Transverse colon (tissue), 4 donors: ENCODE data around the gene KIFAP3. TPM values are rescaled to one million over a fixed set of nuclear protein-coding genes. Genes with fewer than 3 reads are reported as not detected.
A peak's percentile ranks its signal among the peaks of the same experiment; 100 is the strongest.

Source experiments
- DNase-seq: peaks from one replicate; pipeline ENCODE4 v3.0.0-alpha.2; 2019
- H3K27ac ChIP-seq, 4 donors: fragments of 200-600 bp; sonication (generic); 2 replicates each; pipeline ENCODE4 v1.5.1; 2016 to 2018; ENCODE audit warnings: inconsistent platforms in 4 of 4
- H3K27me3 ChIP-seq: fragments of 200-600 bp; sonication (generic); 2 replicates; pipeline ENCODE4 v1.5.1; 2017; ENCODE audit warnings: inconsistent platforms
- H3K36me3 ChIP-seq, 4 donors: fragments of 200-600 bp; sonication (generic); 2 replicates each; pipeline ENCODE4 v1.5.1; 2017 to 2019; ENCODE audit warnings: inconsistent platforms in 4 of 4
- H3K4me1 ChIP-seq, 4 donors: fragments of 200-600 bp; sonication (generic); 2 replicates each; pipeline ENCODE4 v1.5.1; 2017 to 2020; ENCODE audit warnings: inconsistent platforms in 4 of 4
- H3K4me3 ChIP-seq, 4 donors: fragments of 200-600 bp; sonication (generic); 1 replicate in 1 of 4; 2 replicates in 3 of 4; pipeline versions ENCODE4 v1.5.1 to v1.6.1; 2017 to 2019; ENCODE audit warnings: inconsistent platforms in 4 of 4
- H3K9me3 ChIP-seq, 2 donors: fragments of 200-600 bp; sonication (generic); 2 replicates each; pipeline ENCODE4 v1.5.1; 2017 to 2019; ENCODE audit warnings: inconsistent platforms in 2 of 2
- EP300 ChIP-seq: sonication (generic); formaldehyde crosslinking; IDR thresholded peaks from one replicate; pipeline ENCODE4 v1.6.1; 2017; ENCODE audit warnings: antibody characterized with exemption, low read depth
- POLR2A ChIP-seq: fragments of 450-650 bp; IDR thresholded peaks from one replicate; pipeline ENCODE4 v1.6.1; 2016; ENCODE audit warnings: antibody characterized with exemption, mild to moderate bottlenecking, moderate library complexity
- POLR2AphosphoS5 ChIP-seq, 3 donors: sonication (generic); formaldehyde crosslinking; IDR thresholded peaks; one replicate each; pipeline ENCODE4 v1.6.1; 2016; ENCODE audit warnings: antibody characterized with exemption in 3 of 3
- WGBS, 2 donors: methylation state at CpG; one replicate each; pipeline ENCODE4 v1.1.5; 2018; ENCODE audit warnings: low coverage in 1 of 2; 5-methylcytosine and 5-hydroxymethylcytosine counted together
- in situ Hi-C, 4 donors: fragments of 200-750 bp; cut with MboI; loops; one replicate each; pipeline versions ENCODE4 v1.15.0 to v1.15.1; 2017; ENCODE audit warnings: low sequenced_read_pairs in 3 of 4, low pct_ligation_motif_present in 1 of 4, low pct_unique_long_range_greater_than_20kb in 1 of 4
- intact Hi-C: fragments of 100-400 bp; cut with DNase I; formaldehyde crosslinking; loops from one replicate; pipeline ENCODE4 v1.15.1; 2023; ENCODE audit warnings: low total_unique reads
- total RNA-seq, 4 donors: library from RNA; depleted of rRNA; stranded (reverse); fragments of >200 nt; gene quantifications; one replicate each; pipeline ENCODE4 v1.1.0, GENCODE V29; 2016
- TF ChIP-seq, protein P1 (sequence below), 5 experiments: fragments of 200-600 bp in 3 of 5; fragments of 450-650 bp in 2 of 5; sonication (generic) in 3 of 5; IDR thresholded peaks; 1 replicate in 2 of 5; 2 replicates in 3 of 5; pipeline ENCODE4 v1.5.1; 2016 to 2017; ENCODE audit warnings: antibody characterized with exemption in 5 of 5, inconsistent platforms in 3 of 5, mild to moderate bottlenecking in 2 of 5, moderate library complexity in 1 of 5

KIFAP3 gene
- total RNA-seq, 4 donors from 2014 or later, result 21.7 to 58.9 (median 27.1) TPM

DNA sequence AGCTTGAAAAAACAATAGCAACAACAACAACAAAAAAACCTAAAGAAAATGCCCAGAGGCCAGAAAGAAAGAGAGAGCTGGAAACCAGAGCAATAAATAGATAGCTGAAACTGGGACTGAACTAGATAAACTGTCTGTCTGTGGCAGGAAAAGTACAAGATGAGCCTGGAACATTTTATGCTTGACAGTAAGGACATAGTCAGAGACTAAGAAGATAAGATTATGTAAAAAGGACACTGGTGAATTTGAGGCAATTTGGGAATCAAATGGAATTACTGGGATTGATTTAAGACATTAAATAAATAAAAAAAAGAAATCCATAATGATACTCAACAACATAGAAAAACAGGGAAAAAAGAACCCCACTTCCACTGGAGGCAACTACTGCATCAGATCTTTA is 1.7 kb upstream of the KIFAP3 start:
- intact Hi-C loops (no loop called here), in situ Hi-C loops (no loop called here)
- no peaks in the 10 kb centered on the region for H3K36me3 ChIP-seq
- peaks cover 0 to 24% (median 18%) of the 10 kb centered on the region in 4 donors for H3K4me1 ChIP-seq
- no peaks in the 10 kb centered on the region for H3K27me3 ChIP-seq
- DNase-seq, result no peak
- H3K27ac ChIP-seq, result no peak overlapping the region
- H3K4me3 ChIP-seq, result no peak overlapping the region
- TF ChIP-seq EP300, result no peak
- TF ChIP-seq, protein P1, sequence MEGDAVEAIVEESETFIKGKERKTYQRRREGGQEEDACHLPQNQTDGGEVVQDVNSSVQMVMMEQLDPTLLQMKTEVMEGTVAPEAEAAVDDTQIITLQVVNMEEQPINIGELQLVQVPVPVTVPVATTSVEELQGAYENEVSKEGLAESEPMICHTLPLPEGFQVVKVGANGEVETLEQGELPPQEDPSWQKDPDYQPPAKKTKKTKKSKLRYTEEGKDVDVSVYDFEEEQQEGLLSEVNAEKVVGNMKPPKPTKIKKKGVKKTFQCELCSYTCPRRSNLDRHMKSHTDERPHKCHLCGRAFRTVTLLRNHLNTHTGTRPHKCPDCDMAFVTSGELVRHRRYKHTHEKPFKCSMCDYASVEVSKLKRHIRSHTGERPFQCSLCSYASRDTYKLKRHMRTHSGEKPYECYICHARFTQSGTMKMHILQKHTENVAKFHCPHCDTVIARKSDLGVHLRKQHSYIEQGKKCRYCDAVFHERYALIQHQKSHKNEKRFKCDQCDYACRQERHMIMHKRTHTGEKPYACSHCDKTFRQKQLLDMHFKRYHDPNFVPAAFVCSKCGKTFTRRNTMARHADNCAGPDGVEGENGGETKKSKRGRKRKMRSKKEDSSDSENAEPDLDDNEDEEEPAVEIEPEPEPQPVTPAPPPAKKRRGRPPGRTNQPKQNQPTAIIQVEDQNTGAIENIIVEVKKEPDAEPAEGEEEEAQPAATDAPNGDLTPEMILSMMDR (IDR thresholded peaks at IDR 0.05), result no peak
- TF ChIP-seq POLR2A, result no peak
- TF ChIP-seq POLR2AphosphoS5 (IDR thresholded peaks at IDR 0.05), result no peak
- H3K9me3 ChIP-seq, result peaks cover 0 to 12% of the 10 kb centered on the region in 2 donors

- Histone ChIP-seq H3K9me3 (peaks cover 0 to 12% of the 10 kb centered on the region in 2 donors), H3K4me3 (peak overlapping the region in 3 of 4 donors; percentile 55 to 68 (median 67)), H3K27me3 (no peaks in the 10 kb centered on the region), H3K36me3 (no peaks in the 10 kb centered on the region), H3K4me1 (peaks cover 0 to 24% (median 18%) of the 10 kb centered on the region in 4 donors), H3K27ac (peak overlapping the region; percentile 81 to 92 (median 90))
- intact Hi-C loops, result no loop called here
- no peak for DNase-seq
- TF ChIP-seq POLR2AphosphoS5 (IDR thresholded peaks at IDR 0.05) (no peak), EP300 (no peak), POLR2A (no peak)
- TF ChIP-seq, protein P1 (IDR thresholded peaks at IDR 0.05), result no peak
- WGBS, 2 donors, result 75 to 78% methylated on average over 3 of the region's 3 CpGs
- in situ Hi-C loops, result no loop called here
These were observed 691 bp upstream of the KIFAP3 start for GRCh38 chr1:170075186-170075585.

- no peak for DNase-seq
- H3K4me3 ChIP-seq, result peak overlapping the region; percentile 55 to 68 (median 61)
- intact Hi-C loops (no loop called here), in situ Hi-C loops (no loop called here)
- 10 to 43% methylated on average over 3 to 8 of the region's 8 CpGs for WGBS, 2 donors
- peaks cover 0 to 5% of the 10 kb centered on the region in 2 donors for H3K9me3 ChIP-seq
- H3K4me1 ChIP-seq, result peaks cover 0 to 34% (median 19%) of the 10 kb centered on the region in 4 donors
- TF ChIP-seq POLR2AphosphoS5 (IDR thresholded peaks at IDR 0.05) (no peak), EP300 (no peak), POLR2A (no peak)
- TF ChIP-seq, protein P1 (IDR thresholded peaks at IDR 0.05), result no peak
- H3K27me3 ChIP-seq, result no peaks in the 10 kb centered on the region
- H3K27ac ChIP-seq, result peak overlapping the region; percentile 81 to 92 (median 90)
- H3K36me3 ChIP-seq, result no peaks in the 10 kb centered on the region
These were observed 624 bp downstream of the KIFAP3 start for GRCh38 chr1:170073893-170074249.

- Histone ChIP-seq H3K9me3 (no peaks in the 10 kb centered on the region), H3K4me1 (peaks cover 7 to 59% (median 30%) of the 10 kb centered on the region in 4 donors), H3K36me3 (no peaks in the 10 kb centered on the region), H3K27ac (no peak overlapping the region), H3K4me3 (no peak overlapping the region), H3K27me3 (no peaks in the 10 kb centered on the region)
- TF ChIP-seq POLR2AphosphoS5 (IDR thresholded peaks at IDR 0.05), result no peak
- TF ChIP-seq, protein P1 (IDR thresholded peaks at IDR 0.05), result no peak
- TF ChIP-seq POLR2A, result no peak
- TF ChIP-seq EP300, result no peak
- intact Hi-C loops, result no loop called here
- no peak for DNase-seq
- 96 to 100% methylated on average over 1 of the region's 1 CpG for WGBS, 2 donors
- in situ Hi-C loops, result no loop called here
These were observed 3.1 kb downstream of the KIFAP3 start for GRCh38 chr1:170071378-170071777.
